AG04450 (cell line): ENCODE results near the gene PHF11. TPM values are rescaled to one million over a fixed set of nuclear protein-coding genes. Genes with fewer than 3 reads are reported as not detected.

Source experiments
- CTCF ChIA-PET: fragments of 300-600, 350-600 bp; formaldehyde crosslinking; extraction: SDS; loops from one replicate; lab custom pipeline; 2022; ENCODE audit warnings: antibody characterized with exemption, inconsistent platforms; lab: Charles Lee
- POLR2A ChIA-PET: fragments of 350-600 bp; formaldehyde crosslinking; extraction: SDS; loops from one replicate; lab custom pipeline; 2021; ENCODE audit warnings: antibody characterized with exemption, inconsistent platforms; lab: Yijun Ruan, JAX
- DNase-seq: peaks from one replicate; pipeline ENCODE4 v3.0.0-alpha.2; 2011; ENCODE audit warnings: low read depth, low spot score
- H3K27ac ChIP-seq: one replicate; pipeline ENCODE4 v1.5.1; 2012; ENCODE audit warnings: low read depth, low read length, control low read depth
- H3K27me3 ChIP-seq: one replicate; pipeline ENCODE4 v1.6.0; 2012; ENCODE audit warnings: low read length; ENCODE audit not compliant: control insufficient read depth, insufficient read depth
- H3K4me3 ChIP-seq: 2 replicates; pipeline ENCODE4 v1.5.1; 2011; ENCODE audit warnings: mild to moderate bottlenecking, low read depth, low read length, control low read depth
- H3K9me3 ChIP-seq: 2 replicates; pipeline ENCODE4 v1.5.1; 2012; ENCODE audit warnings: low read length; ENCODE audit not compliant: control insufficient read depth, insufficient read depth
- CTCF ChIP-seq: IDR thresholded peaks from 2 replicates; pipeline ENCODE4 v1.5.1; 2011; ENCODE audit warnings: low read depth, low read length, control low read depth, inconsistent platforms
- polyA minus RNA-seq: library from RNA; depleted of rRNA, polyadenylated mRNA; stranded (reverse); fragments of >200 nt; gene quantifications from 2 replicates; pipeline ENCODE4 v1.2.3, GENCODE V29; 2011; rRNA and poly(A)+ RNA removed
- polyA plus RNA-seq: library from polyadenylated mRNA; depleted of rRNA; stranded (reverse); fragments of >200 nt; gene quantifications from 2 replicates; pipeline ENCODE4 v1.2.3, GENCODE V29; 2011; rRNA removed

PHF11 gene
- polyA plus RNA-seq (22.1 and 26.2 TPM in 2 replicates), polyA minus RNA-seq (6.7 and 8.5 TPM in 2 replicates)

GRCh38 chr13:49495783-49496762 is at the start of gene PHF11:
Gene PHF11 (plus strand): TSS chr13:49495953. CDS start chr13:49496002, 49 bp downstream.
- H3K27ac ChIP-seq = peak within 1 kb of the TSS; percentile 82
- H3K4me3 ChIP-seq = peak within 1 kb of the TSS; percentile 59
- no peaks in the 10 kb centered on the region for H3K27me3 ChIP-seq
- no peaks in the 10 kb centered on the region; the same call in 1 of the 2 replicates for H3K9me3 ChIP-seq
- POLR2A ChIA-PET = interaction anchor here (0.6 to 3.0 kb wide), 4 partner anchors 43 to 729 kb away, joined by 3 to 22 read pairs (median 4); partner anchors contain the start of genes CAB39L and SETDB2
- no peak for TF ChIP-seq CTCF
- CTCF ChIA-PET = interaction anchor here (0.9 kb wide), 1 partner anchor 112 kb away, joined by 3 read pairs; no protein-coding TSS in a partner anchor
- DNase-seq = no peak

GRCh38 chr13:49446473-49446872 is 49.3 kb upstream of the PHF11 start:
- Histone ChIP-seq H3K9me3 (peaks cover 2% of the 10 kb centered on the region; the same call in 1 of the 2 replicates), H3K4me3 (peak overlapping the region; percentile 0; the same call in 1 of the 2 replicates), H3K27ac (no peak overlapping the region), H3K27me3 (no peaks in the 10 kb centered on the region)
- ChIA-PET CTCF (interaction anchor here (0.9 kb wide), 1 partner anchor 160 kb away, joined by 3 read pairs; no protein-coding TSS in a partner anchor), POLR2A (no interaction called here)
- DNase-seq = no peak
- TF ChIP-seq CTCF = no peak

GRCh38 chr13:49448753-49449152 is 47.0 kb upstream of the PHF11 start:
- H3K4me3 ChIP-seq = no peak overlapping the region
- H3K27me3 ChIP-seq = no peaks in the 10 kb centered on the region
- no peak overlapping the region for H3K27ac ChIP-seq
- TF ChIP-seq CTCF = no peak
- peaks cover 2% of the 10 kb centered on the region; the same call in 1 of the 2 replicates for H3K9me3 ChIP-seq
- DNase-seq = no peak
- POLR2A ChIA-PET = no interaction called here
- CTCF ChIA-PET = no interaction called here

- Histone ChIP-seq H3K4me3 (no peak overlapping the region), H3K27ac (no peak overlapping the region), H3K27me3 (no peaks in the 10 kb centered on the region), H3K9me3 (peaks cover 2% of the 10 kb centered on the region; the same call in 1 of the 2 replicates)
- no peak for DNase-seq
- CTCF ChIA-PET = no interaction called here
- TF ChIP-seq CTCF = no peak
- POLR2A ChIA-PET = no interaction called here
Observed at GRCh38 chr13:49450105-49450819, 45.5 kb upstream of the PHF11 start.
